Stimulated activated CD8-positive, alpha-beta memory T cell treated with anti-CD3 and anti-CD28 coated beads, Interleukin-15, amount 100 ng/mL, for 48 hours (primary cell): ENCODE results near the gene KCTD20.

Experiments used
- DNase-seq, 2 donors: peaks; one replicate each; pipeline ENCODE4 v3.0.0-alpha.2; 2020; ENCODE audit warnings: low read depth in 2 of 2

The KCTD20 gene

GRCh38 chr6:36493859-36494258 lies 51.1 kb downstream of the KCTD20 start:
- no peak for DNase-seq

- no peak for DNase-seq
Measured at GRCh38 chr6:36495086-36495485, 52.3 kb downstream of the KCTD20 start.

- no peak for DNase-seq
Measured at GRCh38 chr6:36499918-36500317, 57.1 kb downstream of the KCTD20 start.

- no peak for DNase-seq
Measured at GRCh38 chr6:36501686-36502085, 58.9 kb downstream of the KCTD20 start.

- DNase-seq, result no peak
Measured at GRCh38 chr6:36504181-36504580, 61.4 kb downstream of the KCTD20 start.

- no peak for DNase-seq
Measured at GRCh38 chr6:36504982-36505381, 62.2 kb downstream of the KCTD20 start.

- DNase-seq, result no peak
Measured at GRCh38 chr6:36505744-36506534, 63.1 kb downstream of the KCTD20 start.

- no peak for DNase-seq
Measured at GRCh38 chr6:36506611-36507010, 63.8 kb downstream of the KCTD20 start.

GRCh38 chr6:36508532-36508931 lies 65.7 kb downstream of the KCTD20 start:
- no peak for DNase-seq

GRCh38 chr6:36510365-36510764 lies 67.6 kb downstream of the KCTD20 start:
- DNase-seq, result no peak

- DNase-seq, result no peak
Measured at GRCh38 chr6:36514554-36515456, 72.0 kb downstream of the KCTD20 start.

- DNase-seq, result no peak
Measured at GRCh38 chr6:36515844-36516243, 73.0 kb downstream of the KCTD20 start.

- no peak for DNase-seq
Measured at GRCh38 chr6:36516559-36516958, 73.8 kb downstream of the KCTD20 start.

GRCh38 chr6:36516988-36517387 lies 74.2 kb downstream of the KCTD20 start:
- no peak for DNase-seq

- DNase-seq, result no peak
Measured at GRCh38 chr6:36517408-36517807, 74.6 kb downstream of the KCTD20 start.

- no peak for DNase-seq
Measured at GRCh38 chr6:36519352-36519751, 76.6 kb downstream of the KCTD20 start.

GRCh38 chr6:36523451-36523850 lies 80.7 kb downstream of the KCTD20 start:
- no peak for DNase-seq

- DNase-seq, result no peak
Measured at GRCh38 chr6:36523936-36524499, 81.2 kb downstream of the KCTD20 start.

GRCh38 chr6:36524871-36525270 lies 82.1 kb downstream of the KCTD20 start:
- no peak for DNase-seq

- DNase-seq, result no peak
Measured at GRCh38 chr6:36525346-36525745, 82.5 kb downstream of the KCTD20 start.

- DNase-seq, result no peak
Measured at GRCh38 chr6:36526066-36526465, 83.3 kb downstream of the KCTD20 start.

GRCh38 chr6:36533321-36533720 lies 90.5 kb downstream of the KCTD20 start:
- no peak for DNase-seq
